ENCODE data around the gene XRCC3.

The XRCC3 gene

DNA sequence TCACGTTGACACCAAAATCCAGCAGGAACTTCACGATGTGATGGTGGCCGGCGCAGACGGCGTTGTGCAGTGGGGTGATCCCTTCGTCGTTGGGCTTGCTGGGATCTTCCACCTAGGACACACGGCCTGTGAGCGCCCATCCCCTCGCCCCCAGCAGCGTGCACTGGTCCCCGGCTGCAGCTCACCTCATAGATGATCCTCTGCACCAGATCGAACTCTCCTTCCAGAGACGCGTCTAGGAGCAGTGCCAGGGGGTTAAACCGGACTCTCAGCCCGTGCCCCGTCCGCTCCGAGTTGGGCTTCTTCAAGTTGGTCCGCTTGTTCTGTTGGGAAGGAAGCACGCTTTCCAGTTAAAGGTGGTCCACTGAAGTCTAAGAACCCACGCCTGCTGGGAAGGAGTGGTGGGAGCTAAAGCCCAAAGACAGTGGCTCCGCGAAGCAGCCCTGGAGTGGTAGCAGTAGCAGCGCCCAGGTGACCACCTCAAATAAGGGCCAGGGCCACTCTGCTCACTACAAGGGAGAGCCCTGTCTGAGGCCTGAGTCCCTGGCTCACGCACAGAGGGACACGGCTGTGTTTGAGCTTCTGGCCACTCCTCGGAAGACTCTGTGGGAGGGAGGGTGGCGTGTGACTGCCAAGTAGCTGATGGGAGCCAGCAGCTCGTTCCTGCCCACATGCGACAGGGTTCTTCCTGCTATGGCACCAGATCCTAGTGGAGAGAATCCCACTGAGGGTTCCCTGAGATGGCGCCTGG, 23.6 kb upstream of the XRCC3 start:
- DNase-seq (ENCODE audit: low read depth) = no peak

DNA sequence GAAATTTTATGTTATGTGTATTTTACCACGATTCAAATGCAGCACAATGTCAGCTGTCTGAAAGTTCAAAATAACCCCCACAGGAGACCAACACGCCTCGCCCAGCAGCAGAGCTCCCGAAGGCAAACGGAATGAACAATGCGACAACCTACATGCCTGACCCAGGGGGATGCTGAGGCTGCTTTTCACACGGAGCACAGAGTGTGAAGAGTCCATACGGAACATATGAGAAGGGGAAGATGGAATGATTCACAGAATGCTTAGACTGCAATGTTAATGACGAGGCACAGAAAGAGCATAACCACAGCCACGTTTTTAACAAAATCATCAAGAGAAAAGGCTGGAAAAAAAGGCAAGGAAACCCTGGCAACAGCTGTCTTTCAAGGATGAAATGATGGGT, 22.9 kb upstream of the XRCC3 start:
- no peak for DNase-seq (ENCODE audit: low read depth)

DNA sequence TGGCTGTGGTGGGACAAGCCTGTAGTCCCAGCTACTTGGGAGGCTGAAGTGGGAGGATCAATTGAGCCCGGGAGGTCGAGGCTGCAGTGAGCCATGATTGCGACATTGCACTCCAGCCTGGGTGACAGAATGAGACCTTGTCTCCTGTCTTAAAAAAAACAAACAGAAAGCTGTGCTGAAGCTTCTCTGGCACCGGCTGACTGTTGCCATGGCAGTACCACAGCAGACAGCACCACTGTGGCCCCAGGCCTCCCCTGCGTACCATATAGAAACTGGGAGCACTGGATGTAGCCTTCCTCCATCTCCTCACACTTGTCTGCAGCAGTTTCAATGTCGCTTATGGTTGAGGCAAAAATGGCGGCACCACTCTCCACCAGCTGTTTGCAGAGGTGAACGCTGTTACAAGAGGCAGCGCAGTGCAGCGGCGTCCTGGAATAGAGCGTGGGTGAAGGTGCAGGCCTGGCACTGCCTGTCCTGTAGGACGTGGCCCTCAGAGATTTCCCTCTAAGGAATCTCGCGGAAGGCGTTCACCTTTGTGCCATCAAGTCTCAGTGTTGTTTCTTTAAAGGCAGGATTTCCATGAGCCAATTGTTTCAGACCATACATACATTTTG, 22.3 kb upstream of the XRCC3 start:
- no peak for DNase-seq (ENCODE audit: low read depth)

GRCh38 chr14:103736546-103737431, 21.5 kb upstream of the XRCC3 start:
- DNase-seq (ENCODE audit: low read depth) = no peak

- DNase-seq (ENCODE audit: low read depth) = no peak
Measured at GRCh38 chr14:103735815-103736545, 20.7 kb upstream of the XRCC3 start.

- no peak for DNase-seq (ENCODE audit: low read depth)
Measured at GRCh38 chr14:103735439-103735814, 20.2 kb upstream of the XRCC3 start.

DNA sequence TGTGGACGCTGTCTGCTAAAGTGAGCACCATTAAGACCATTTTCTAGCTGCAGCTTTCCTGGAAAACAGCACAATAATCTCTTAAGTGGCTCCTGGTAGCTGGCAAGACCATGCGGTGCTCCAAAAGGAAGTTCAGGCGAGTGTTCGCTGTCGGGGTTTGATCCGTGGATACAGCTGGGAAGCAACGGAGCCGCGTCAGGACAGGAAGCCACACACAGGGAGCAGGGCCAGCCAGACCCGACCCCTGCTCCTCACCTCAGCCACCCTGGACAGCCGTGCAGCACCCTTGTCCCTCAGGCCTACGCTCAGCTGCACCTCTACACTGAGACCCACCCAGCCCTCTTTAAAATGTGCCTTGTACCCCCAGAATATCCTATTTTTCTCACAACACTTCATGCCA, 19.8 kb upstream of the XRCC3 start:
- no peak for DNase-seq (ENCODE audit: low read depth)

DNA sequence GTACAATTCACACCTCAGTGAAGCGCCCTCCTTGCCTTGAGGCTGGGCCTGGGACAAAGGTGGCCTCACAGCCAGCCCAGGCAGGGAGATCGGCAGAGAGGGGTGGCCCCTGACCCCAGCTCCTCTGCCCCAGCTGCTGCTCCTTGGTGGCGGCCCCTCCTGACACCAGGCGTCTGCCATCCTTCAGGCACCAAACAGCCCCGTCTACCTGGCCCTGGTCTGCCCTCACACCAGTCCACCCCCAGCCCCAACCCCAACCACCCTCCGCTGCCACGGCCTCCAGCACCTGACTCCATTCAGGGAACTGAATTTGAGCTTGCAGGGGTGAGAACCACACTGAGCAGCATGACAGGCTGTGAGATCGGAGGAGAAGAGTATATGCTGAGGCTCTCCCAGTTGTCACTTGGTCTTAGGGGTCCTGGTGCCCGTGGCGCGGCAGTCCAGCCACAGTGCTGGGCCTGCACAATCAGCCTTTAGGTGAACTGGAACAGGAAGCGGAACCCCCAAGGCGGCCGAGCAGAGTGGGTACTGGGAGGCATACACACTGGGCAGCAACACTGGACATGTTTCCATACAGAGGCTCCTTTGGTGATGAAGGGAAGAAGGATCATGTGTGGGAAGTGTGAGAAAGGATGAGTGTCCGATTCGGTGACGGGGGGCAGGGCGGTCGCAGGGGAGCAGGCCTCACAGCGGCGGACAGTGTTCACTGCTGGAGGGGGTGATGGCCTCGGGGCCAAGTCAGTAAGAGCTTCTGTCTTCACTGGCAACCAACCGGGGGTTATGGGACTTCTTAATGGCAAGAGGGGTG, 19.0 kb upstream of the XRCC3 start:
- no peak for DNase-seq (ENCODE audit: low read depth)

GRCh38 chr14:103733651-103734050, 18.4 kb upstream of the XRCC3 start:
- DNase-seq (ENCODE audit: low read depth) = no peak

DNA sequence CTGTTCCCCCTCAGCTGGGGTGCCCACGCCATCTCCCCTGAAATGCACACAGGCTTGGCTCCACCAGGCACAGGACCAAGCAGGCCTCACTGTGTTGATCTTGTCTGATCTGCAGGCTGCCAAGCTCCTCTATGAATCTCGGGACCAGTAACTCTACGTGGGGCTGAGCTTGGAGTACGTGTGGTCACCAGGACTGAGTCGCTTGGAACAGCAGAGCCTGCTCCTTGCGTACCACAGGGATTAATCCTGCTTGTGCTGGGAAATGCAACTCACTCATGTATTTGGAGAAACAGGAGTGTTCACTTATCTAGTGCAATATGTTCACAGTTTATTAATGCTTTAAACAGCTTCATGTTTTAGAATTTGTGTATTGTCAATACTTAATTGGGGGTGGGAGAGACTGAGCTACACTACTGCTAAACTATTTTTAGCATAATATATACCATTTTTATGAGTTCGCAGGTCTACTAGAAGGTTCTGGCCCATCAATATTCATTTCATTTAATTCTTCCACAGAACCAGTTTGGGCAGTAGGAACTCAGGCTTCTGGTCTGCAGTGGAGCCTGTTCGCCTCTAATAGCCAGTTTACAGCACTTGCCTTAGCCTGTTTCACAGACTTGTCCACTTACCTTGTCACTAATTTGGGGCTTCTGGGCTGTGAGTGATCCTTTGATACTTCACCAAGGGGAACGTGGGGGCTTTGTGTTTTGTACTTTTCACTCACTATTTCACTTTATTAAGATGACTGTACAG, 17.8 kb upstream of the XRCC3 start:
- no peak for DNase-seq (ENCODE audit: low read depth)

DNA sequence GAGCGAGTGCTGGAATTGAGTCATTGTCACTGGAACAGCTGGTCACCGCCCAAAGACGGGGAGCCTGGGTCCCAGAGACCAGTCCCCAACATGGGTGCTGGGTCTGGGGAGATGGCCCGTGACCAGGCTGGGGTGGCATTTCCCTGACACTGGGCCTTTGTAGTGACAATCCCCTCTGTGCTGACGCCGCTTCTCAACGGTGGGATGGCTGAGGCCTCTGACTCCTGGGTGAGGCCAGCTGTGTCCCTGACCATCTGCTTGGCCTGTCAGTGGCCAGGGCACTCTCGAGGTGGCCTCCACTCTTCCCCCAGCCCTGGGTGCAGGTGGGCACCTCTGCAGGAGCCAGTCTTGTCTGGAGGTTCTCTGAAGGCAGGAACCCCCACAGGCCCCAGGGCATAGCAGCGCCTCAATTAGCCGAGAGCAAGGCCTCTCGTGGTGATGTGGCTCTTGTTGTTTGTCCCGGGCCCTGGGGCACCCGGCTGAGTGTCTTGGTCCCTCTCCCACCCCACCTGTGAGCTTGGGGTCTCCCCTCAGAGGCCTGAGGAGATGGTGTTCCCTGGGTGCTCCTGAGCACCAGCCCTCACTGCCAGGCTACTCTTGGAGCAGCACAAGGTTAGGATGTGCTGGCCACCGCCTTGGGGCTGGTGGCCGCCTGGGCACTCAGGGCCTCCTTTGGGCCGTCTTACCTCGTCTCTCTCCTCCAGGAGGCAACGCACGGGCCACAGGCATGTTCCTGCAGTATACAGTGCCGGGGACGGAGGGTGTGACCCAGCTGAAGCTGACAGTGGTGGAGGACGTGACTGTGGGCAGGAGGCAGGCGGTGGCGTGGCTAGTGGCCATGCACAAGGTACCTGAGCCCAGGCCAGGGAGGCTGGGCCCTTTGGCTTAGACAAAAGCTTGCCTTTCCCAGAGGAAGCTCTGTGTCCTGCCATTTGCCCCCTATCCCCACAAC, 16.9 kb upstream of the XRCC3 start:
- DNase-seq (ENCODE audit: low read depth) = no peak

GRCh38 chr14:103731481-103731880, 16.2 kb upstream of the XRCC3 start:
- DNase-seq (ENCODE audit: low read depth) = no peak

DNA sequence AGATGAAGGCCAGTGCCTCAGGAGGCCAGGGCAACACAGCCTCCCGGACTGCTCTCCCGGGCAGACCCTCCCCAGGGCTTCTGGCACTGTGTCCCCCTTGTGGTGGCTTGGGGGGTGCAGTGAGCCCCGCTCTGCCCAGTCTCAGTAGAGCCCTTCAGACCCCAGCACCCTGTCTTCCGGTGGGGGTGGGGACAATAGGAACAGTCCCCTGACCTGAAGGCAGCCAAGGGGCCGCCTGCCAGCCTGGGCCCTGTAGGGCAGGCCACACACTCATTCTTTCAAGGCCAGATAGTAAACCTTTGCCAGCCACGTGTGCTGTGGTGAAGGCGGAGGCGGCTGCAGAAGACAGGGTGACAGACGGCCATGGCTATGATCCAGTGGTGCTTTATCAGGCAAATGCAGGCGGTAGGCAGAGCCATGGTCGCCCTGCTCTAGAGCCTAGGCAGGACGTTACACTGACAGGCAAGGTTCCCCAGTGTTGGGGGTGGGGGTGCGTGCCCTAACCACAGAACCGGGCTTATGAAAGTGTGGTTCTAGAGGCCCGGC, 15.3 kb upstream of the XRCC3 start:
- DNase-seq (ENCODE audit: low read depth) = no peak

DNA sequence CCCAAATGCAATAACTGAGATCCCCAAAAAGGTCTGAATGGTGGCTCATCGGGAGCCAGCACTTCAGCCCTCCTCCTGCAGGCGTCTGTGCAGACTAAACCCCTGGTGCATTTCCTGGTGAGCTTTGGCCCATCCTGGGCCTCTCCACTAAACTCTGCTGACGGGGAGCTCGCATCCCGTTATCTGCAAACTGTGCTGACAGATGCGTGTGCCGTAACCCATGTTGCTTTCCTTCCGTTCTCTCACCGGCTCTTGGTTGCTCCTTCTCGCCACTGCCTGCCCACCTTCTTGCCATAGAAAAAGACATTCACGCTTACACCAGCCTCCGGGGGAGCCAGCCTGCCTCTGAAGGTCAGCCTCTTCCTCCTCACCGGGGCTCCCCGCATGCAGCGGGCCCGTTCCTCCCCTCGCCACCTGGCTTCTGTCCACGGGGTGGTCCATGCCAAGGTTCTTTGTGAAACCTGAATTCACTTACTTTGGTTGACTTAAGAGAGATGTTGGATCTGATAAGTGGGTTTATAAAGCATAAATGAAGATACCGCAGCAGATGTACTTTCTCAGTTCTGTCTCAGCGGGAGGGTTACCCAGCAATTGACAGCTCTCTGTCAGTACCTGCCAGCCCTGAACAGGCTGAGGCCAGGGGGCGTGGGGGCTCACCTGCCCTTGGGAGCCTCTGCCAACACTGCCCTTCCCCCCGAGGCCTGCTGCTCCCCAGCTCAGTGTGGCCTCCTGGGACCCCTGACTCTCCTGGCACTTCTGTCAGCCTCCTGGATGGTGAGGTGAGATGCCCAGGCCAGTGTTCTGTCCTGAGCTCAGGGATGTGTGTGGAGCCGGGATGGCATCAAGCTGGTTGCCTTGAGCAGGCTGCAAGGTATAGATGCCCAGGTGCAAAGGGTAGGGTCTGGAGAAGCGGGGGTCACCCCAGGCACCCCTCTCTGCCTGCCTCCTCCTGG, 14.5 kb upstream of the XRCC3 start:
- DNase-seq (ENCODE audit: low read depth) = no peak

- no peak for DNase-seq (ENCODE audit: low read depth)
Measured at GRCh38 chr14:103728721-103729120, 13.5 kb upstream of the XRCC3 start.

GRCh38 chr14:103728141-103728540, 12.9 kb upstream of the XRCC3 start:
- no peak for DNase-seq (ENCODE audit: low read depth)

- DNase-seq (ENCODE audit: low read depth) = no peak
Measured at GRCh38 chr14:103727313-103727980, 12.2 kb upstream of the XRCC3 start.

DNA sequence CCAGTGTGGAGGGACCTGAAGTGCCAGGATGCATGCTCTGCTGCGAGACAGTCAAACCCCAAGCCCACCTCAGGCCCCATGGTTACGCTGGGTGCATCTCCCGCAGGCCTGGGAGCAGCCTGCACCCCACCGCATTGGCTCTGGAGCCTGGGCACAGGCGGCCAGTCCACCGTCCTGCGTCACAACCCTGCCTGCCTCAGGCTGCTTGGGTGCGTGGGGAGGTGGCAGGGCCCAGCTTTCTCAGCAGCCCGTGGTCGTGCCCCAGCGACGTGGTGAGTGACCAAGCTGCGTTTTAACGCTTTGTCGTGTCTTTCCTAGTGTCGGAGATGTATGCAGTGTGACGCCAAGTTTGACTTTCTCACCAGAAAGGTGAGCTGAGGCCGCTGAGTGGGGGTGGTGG, 11.2 kb upstream of the XRCC3 start:
- no peak for DNase-seq (ENCODE audit: low read depth)

All from non-pigmented ciliary epithelial cell (primary cell).